Activated CD4-positive, alpha-beta T cell treated with anti-CD3 and anti-CD28 coated beads, Interleukin-2, amount 10 ng/mL, durations not matched to agents 7 days and 5 days (primary cell): ENCODE results near the gene MORF4L2. TPM values are rescaled to one million over a fixed set of nuclear protein-coding genes. Genes with fewer than 3 reads are reported as not detected.
"Not testable (repeated sequence)": the region's sequence is repeated elsewhere in the genome, so short reads cannot be mapped to it uniquely, and the experiment has no call there.

Source experiments
- CTCF ChIA-PET: fragments of 350-600 bp; sonication (Branson Sonifier 250); formaldehyde crosslinking; loops from one replicate; lab custom pipeline; 2021; ENCODE audit warnings: antibody characterized with exemption; lab: Charles Lee
- POLR2A ChIA-PET: fragments of 350-600 bp; sonication (Branson Sonifier 250); formaldehyde crosslinking; loops from one replicate; lab custom pipeline; 2021; ENCODE audit warnings: antibody characterized with exemption; lab: Charles Lee
- DNase-seq: peaks from one replicate; pipeline ENCODE4 v3.0.0-alpha.2; 2020
- H3K27ac Mint-ChIP-seq: one replicate; pipeline ENCODE4 v1.8.0; 2021; ENCODE audit warnings: mild to moderate bottlenecking, moderate library complexity, mixed read lengths
- H3K27me3 Mint-ChIP-seq: one replicate; pipeline ENCODE4 v1.8.0; 2021; ENCODE audit warnings: mixed read lengths
- H3K36me3 Mint-ChIP-seq: one replicate; pipeline ENCODE4 v1.8.0; 2021; ENCODE audit warnings: low read depth, mixed read lengths
- H3K4me1 Mint-ChIP-seq: one replicate; pipeline ENCODE4 v1.8.0; 2021; ENCODE audit warnings: mixed read lengths
- H3K4me3 Mint-ChIP-seq: one replicate; pipeline ENCODE4 v1.8.0; 2021; ENCODE audit warnings: mild to moderate bottlenecking, moderate library complexity, mixed read lengths
- H3K9me3 Mint-ChIP-seq: one replicate; pipeline ENCODE4 v1.8.0; 2021; ENCODE audit warnings: mixed read lengths
- total RNA-seq, 2 experiments: library from RNA; stranded (reverse); gene quantifications; one replicate each; pipeline ENCODE4 v1.2.3, GENCODE V29; 2021

The MORF4L2 gene
- total RNA-seq, 2 experiments from 2014 or later, result 122 to 126 TPM

DNA sequence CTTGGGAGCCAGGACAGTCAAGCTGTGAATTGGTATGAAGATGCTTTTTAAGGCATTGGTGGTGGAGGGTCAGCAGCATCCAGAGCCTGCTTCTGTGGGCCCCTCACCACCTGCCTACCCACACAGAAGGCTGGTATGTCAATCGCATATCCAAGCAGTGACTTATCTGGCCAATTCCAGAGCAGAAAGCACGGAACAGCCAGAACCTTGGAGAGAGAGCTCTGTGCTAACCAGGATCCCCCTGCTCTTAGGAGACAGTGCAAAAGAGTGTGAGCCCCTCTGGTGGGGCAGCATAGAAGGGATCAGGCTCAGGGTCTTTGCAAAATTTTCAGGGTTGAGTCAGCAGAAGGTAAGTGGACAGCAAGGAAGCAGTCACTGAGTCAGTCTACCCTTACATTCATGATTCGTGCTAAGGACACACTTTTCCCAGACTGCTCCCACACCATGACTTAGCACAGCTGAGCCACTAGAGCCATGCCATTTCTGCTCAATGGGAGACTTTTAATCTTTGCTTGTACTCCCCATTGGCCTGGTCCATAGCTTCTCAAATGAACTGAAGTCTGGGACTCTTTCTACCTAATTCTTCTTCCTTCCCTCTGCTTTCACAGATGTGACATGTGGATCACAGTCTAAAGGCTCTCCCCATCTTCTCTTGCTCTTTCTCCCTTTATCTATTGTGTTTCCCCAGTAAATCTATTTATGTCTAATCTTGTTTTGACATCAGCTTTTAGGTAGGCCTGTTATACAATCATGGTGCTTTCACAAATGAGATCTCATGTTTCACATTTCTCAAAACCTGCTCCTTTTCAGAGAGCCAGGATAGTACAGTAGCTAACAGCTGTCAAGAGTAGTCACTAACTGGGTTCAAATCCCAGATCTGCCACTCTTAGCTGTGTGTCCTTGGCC lies 20.0 kb downstream of the MORF4L2 start:
- DNase-seq, result no peak
- no peak overlapping the region for H3K4me3 Mint-ChIP-seq
- no peaks in the 10 kb centered on the region for H3K4me1 Mint-ChIP-seq
- CTCF ChIA-PET, result no interaction called here
- no peaks in the 10 kb centered on the region for H3K9me3 Mint-ChIP-seq
- POLR2A ChIA-PET, result no interaction called here
- H3K36me3 Mint-ChIP-seq, result no peaks in the 10 kb centered on the region
- H3K27me3 Mint-ChIP-seq, result peaks cover 13% of the 10 kb centered on the region
- no peak overlapping the region for H3K27ac Mint-ChIP-seq

DNA sequence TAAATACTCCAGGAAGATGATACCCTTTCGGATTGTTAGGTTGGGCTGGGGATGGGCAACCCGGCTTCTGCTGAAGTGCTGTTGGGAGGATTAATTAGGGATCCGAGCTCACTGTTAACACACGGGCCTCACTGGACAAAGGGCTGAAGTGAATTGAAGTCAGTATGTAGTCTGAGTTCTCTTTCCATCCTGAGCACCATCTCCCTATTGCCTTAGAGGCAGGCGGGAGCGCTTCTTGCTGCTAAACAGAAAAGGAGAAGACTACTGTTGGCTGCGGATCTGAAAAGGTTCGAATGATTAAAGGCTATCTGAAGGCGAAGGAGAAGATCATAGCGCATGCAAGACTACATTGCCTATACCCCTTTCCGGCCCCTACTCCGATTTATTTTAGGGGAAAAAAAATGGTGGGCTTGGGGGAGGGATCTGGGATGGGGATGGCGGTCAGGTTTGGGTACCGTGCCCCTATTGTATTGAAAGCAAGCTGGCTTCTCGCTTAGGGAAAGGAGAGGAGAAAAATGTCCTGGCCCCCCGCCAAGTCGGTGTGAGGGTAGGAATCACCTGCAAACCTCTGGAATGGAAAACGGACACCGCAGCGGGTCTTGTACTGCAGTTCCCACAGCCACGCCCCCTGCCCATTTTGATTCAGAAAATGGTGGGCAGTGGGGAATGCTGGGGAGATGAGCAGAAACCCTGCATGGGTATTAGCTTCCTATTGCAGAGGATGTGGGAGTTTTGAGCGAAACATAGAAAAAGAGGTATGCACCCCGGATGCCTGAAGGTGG lies 22.3 kb downstream of the MORF4L2 start:
- no peaks in the 10 kb centered on the region for H3K36me3 Mint-ChIP-seq
- CTCF ChIA-PET, result interaction anchor here (0.6 kb wide), 1 partner anchor 24 kb away, joined by 4 read pairs; no protein-coding TSS in a partner anchor
- no peaks in the 10 kb centered on the region for H3K9me3 Mint-ChIP-seq
- no peaks in the 10 kb centered on the region for H3K4me1 Mint-ChIP-seq
- POLR2A ChIA-PET, result no interaction called here
- no peak for DNase-seq
- H3K27ac Mint-ChIP-seq, result no peak overlapping the region
- peaks cover 13% of the 10 kb centered on the region for H3K27me3 Mint-ChIP-seq
- H3K4me3 Mint-ChIP-seq, result no peak overlapping the region

DNA sequence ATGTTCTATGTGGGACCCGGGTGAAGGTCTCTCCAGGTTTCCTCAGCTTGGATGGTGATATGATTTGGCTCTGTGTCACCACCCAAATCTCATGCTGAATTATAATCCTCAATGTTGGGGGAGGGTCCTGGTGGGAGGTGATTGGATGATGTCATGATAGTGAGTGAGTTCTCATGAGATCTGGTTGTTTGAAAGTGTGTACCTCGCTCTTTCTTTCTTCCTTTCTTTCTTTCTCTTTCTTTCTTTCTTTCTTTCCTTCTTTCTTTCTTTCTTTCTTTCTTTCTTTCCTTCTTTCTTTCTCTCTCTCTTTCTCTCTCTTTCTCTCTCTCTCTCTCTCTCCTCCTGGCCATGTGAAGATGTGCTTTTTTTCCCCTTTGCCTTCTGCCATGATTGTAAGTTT lies 27.0 kb downstream of the MORF4L2 start:
- H3K36me3 Mint-ChIP-seq, H3K4me3 Mint-ChIP-seq, H3K27ac Mint-ChIP-seq, CTCF ChIA-PET, POLR2A ChIA-PET, DNase-seq, H3K9me3 Mint-ChIP-seq, H3K27me3 Mint-ChIP-seq: not testable (repeated sequence)
- peaks cover 11% of the 10 kb centered on the region for H3K4me1 Mint-ChIP-seq

DNA sequence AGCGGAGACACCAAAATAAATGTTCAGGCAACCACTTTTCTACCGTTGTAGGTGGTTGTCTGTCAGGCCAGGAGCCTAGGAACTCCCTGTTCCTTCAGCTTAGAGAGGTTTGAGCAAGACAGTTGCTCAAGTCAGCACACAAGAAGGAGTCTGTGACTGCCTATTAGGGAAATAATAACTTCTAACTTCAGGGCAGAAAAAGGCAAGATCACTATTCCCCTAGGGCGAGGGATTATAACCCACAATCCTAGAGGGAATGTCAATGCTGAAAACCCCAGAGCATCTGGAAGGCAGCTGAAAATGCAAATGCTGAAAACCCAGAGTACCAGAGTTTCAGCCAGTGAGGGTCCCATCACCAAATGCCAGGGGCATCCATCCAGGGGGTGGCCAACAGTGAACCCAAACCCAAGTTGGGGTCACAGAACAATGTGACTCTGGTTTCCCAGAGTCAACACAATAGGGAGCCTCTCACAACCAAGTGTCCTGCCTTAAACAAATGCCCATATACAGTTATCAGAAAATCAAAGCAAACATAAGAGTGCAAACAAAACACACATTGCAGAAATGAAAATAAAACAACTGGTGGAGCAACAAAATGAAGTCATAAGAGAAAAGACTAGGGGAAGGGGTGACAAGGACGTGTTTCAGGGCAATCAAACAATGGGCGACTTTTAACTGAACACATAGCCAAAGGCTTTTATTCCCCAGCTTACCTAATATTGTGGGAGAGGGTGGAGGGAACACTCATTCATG lies 27.6 kb downstream of the MORF4L2 start:
- DNase-seq, result no peak
- Mint-ChIP-seq H3K27me3 (peaks cover 7% of the 10 kb centered on the region), H3K9me3 (no peaks in the 10 kb centered on the region), H3K4me1 (peaks cover 11% of the 10 kb centered on the region), H3K36me3 (no peaks in the 10 kb centered on the region), H3K27ac (no peak overlapping the region), H3K4me3 (no peak overlapping the region)
- ChIA-PET CTCF (no interaction called here), POLR2A (no interaction called here)

DNA sequence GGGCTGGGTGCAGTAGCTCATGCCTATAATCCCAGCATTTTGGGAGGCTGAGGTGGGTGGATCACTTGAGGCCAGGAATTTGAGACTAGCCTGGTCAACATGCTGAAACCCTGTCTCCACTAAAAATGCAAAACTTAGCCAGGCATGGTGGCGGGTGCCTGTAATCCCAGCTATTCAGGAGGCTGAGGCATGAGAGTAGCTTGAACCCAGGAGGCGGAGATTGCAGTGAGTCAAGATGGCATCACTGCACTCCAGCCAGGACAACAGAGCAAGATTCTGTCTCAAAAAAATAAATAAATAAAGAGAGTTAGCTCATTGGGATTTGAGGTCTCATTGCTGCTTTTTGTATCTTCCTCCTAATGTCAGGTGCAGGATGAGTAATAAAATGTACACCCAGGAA lies 29.4 kb downstream of the MORF4L2 start:
- H3K27me3 Mint-ChIP-seq, POLR2A ChIA-PET: not testable (repeated sequence)

DNA sequence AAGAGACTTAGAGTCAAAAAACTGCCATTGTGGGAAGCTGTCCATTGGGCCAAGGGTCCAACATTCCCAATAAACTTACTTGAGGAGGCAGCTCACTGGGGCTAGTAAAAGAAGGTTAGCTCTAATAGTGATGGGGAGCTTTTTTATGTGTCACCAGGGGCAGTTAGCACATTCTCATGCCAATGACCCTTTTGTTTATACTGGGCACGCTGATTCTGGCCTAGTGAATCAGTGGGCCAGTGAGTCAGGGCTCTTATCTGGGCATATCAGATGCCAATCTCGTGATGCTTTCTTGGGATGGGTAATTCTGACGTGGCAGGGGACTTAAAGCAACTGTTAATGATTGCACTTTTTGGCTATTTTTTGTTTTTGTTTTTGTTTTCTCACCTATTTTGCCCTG lies 29.9 kb downstream of the MORF4L2 start:
- DNase-seq, result no peak
- no peaks in the 10 kb centered on the region for H3K27me3 Mint-ChIP-seq
- POLR2A ChIA-PET, result no interaction called here
- CTCF ChIA-PET, result no interaction called here
- no peak overlapping the region for H3K4me3 Mint-ChIP-seq
- no peaks in the 10 kb centered on the region for H3K36me3 Mint-ChIP-seq
- no peaks in the 10 kb centered on the region for H3K9me3 Mint-ChIP-seq
- peaks cover 11% of the 10 kb centered on the region for H3K4me1 Mint-ChIP-seq
- H3K27ac Mint-ChIP-seq, result no peak overlapping the region

More for the DNA sequence above, 29.4 kb downstream of the MORF4L2 start:
- DNase-seq, H3K4me3 Mint-ChIP-seq, H3K36me3 Mint-ChIP-seq, H3K9me3 Mint-ChIP-seq, H3K27ac Mint-ChIP-seq, CTCF ChIA-PET: not testable (repeated sequence)
- H3K4me1 Mint-ChIP-seq, result peaks cover 11% of the 10 kb centered on the region

DNA sequence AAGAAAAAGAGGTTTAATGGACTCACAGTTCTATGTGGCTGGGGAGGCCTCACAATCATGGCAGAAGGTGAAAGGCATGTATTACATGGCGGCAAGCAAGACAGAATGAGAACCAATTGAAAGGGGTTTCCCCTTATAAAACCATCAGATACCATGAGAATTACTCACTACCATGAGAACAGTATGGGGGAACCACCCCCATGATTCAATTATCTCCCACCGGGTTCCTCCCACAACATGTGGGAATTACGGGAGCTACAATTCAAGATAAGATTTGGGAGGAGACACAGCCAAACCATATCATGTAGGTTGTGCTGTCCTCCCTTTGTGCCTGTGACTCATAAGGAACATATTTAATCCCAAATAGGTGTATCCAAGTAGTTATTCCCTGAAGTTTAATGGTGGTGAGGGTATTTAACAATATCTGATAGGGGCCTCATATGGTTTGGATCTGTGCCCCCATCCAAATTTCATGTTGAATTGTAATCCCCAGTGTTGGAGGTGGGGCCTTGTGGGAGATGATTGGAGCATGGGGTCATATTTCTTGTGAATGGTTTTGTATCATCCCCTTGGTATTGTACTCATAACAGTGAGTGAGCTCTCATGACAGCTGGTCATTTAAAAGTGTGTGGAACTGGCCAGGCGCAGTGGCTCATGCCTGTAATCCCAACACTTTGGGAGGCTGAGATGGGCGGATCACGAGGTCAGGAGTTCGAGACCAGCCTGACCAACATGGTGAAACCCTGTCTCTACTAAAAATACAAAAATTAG lies 31.1 kb downstream of the MORF4L2 start:
- H3K9me3 Mint-ChIP-seq, POLR2A ChIA-PET: not testable (repeated sequence)

DNA sequence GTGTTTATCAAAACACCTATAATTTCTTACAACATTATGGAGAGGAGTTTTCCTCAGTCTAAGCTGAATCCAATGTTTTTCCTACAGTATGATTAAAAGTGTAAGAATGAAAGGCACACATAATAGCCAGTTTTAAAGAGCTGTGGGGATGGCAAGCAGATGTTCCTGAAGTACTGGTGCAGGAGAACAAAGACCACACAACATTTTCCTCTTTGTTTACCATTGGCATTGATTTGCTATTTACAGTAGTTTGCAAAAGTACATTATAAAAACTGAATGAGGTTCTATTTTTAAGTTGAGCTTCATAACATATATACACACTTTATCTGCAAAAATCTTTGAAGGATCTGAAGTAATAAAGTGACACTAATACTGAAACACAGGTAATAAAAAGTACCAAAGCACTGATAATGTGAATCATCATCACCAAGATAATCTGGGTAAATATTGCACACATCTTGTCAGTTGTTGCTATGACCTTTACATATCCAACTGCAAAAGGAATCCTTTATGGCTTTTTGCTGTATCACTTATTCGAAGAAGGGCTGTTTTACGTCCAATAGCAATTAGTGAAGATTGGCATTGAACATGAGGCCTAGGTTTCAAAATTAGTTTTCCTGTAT lies 35.2 kb downstream of the MORF4L2 start:
- Mint-ChIP-seq H3K27me3 (peaks cover 5% of the 10 kb centered on the region), H3K4me3 (no peak overlapping the region), H3K36me3 (no peaks in the 10 kb centered on the region), H3K27ac (no peak overlapping the region), H3K4me1 (peaks cover 3% of the 10 kb centered on the region), H3K9me3 (no peaks in the 10 kb centered on the region)
- ChIA-PET CTCF (interaction anchor here (0.5 to 0.6 kb wide), 2 partner anchors 34 to 717 kb away, joined by 3 to 4 read pairs; no protein-coding TSS in a partner anchor), POLR2A (no interaction called here)
- no peak for DNase-seq

More for the DNA sequence above, 31.1 kb downstream of the MORF4L2 start:
- DNase-seq, CTCF ChIA-PET, H3K4me3 Mint-ChIP-seq, H3K27me3 Mint-ChIP-seq, H3K36me3 Mint-ChIP-seq: not testable (repeated sequence)
- H3K4me1 Mint-ChIP-seq, result peaks cover 11% of the 10 kb centered on the region
- peak overlapping the region; percentile 46 for H3K27ac Mint-ChIP-seq

DNA sequence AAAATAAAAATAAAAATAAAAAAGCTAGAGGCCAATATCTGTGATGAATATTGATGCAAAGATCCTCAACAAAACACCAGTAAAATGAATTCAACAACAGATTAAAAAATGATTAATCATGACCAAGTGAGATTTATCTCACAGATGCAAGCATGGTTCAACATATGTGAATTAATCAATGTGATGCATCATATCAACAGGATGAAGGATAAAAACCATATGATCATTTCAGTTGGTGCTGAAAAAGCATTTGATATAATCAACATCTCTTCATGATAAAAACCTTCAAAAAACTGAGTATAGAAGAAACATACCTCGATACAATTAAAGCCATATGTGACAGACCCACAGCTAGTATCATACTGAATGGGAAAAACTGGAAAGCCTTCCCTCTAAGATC lies 38.9 kb downstream of the MORF4L2 start:
- CTCF ChIA-PET, result no interaction called here

DNA sequence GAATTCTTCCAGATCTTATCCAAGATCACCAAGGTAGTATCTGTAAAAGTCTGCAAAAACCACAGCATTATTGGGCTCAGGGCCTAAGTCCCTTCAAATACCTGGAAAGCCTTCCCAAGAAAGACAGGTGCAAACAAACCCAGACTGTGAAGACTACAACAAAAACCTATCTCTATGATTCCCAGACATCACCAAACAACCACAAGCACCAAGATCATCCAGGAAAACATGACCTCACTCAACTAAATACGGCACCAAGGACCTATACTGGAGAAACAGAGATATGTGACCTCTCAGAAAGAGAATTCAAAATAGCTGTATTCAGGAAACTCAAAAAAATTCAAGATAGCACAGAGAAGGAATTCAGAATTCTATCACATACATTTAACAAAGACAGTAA lies 42.4 kb downstream of the MORF4L2 start:
- ChIA-PET POLR2A (no interaction called here), CTCF (no interaction called here)
- H3K27ac Mint-ChIP-seq, result no peak overlapping the region
- no peaks in the 10 kb centered on the region for H3K36me3 Mint-ChIP-seq
- no peak overlapping the region for H3K4me3 Mint-ChIP-seq
- DNase-seq, result no peak
- H3K4me1 Mint-ChIP-seq, result no peaks in the 10 kb centered on the region
- H3K27me3 Mint-ChIP-seq, result peaks cover 13% of the 10 kb centered on the region
- no peaks in the 10 kb centered on the region for H3K9me3 Mint-ChIP-seq

More for the DNA sequence above, 38.9 kb downstream of the MORF4L2 start:
- no peaks in the 10 kb centered on the region for H3K9me3 Mint-ChIP-seq
- no peaks in the 10 kb centered on the region for H3K36me3 Mint-ChIP-seq
- H3K27me3 Mint-ChIP-seq, result peaks cover 16% of the 10 kb centered on the region
- H3K4me3 Mint-ChIP-seq, result no peak overlapping the region
- H3K4me1 Mint-ChIP-seq, result no peaks in the 10 kb centered on the region
- POLR2A ChIA-PET, result no interaction called here
- DNase-seq, result no peak
- H3K27ac Mint-ChIP-seq, result no peak overlapping the region

DNA sequence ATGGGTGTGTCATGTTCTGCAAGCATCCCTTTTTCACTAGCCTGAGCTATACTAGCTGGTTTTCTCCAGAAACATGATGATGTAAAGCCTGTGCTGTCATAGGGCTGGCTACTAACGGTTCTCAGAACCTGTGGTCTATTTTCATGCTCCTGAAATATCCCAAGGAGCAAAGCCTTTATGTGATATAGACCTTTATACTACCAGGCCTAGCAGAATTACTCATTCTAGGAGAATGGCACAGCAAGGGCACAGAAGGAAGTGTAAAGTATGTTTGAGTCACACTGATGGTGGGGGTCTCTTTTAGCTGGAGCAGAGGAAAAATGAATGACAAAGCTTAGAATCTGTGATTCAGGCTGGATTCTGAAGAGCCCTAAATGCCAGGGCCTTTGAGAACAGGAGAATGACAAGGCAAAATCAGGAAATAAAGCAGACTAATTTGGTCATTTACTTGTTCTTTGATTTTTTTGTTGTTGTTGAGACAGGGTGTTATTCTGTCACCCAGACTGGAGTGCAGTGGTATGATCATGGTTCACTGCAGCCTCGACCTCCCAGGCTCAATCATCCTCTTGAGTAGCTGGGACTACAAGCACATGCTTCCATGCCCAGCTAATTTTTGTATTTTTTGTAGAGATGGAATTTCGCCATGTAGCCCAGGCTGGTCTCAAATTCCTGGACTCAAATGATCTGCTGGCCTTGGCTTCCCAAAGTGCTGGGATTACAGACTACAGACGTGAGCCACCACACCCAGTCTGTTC lies 45.9 kb downstream of the MORF4L2 start:
- Mint-ChIP-seq H3K4me1 (no peaks in the 10 kb centered on the region), H3K9me3 (no peaks in the 10 kb centered on the region), H3K27me3 (peaks cover 9% of the 10 kb centered on the region), H3K27ac (no peak overlapping the region), H3K4me3 (no peak overlapping the region), H3K36me3 (no peaks in the 10 kb centered on the region)
- ChIA-PET POLR2A (no interaction called here), CTCF (no interaction called here)
- DNase-seq, result no peak
